ENCODE results near the gene PTPRM.

PTPRM gene

GRCh38 chr18:7646174-7646886 is 79.2 kb downstream of the PTPRM start:
- H3K27ac ChIP-seq = no peak overlapping the region
- POLR2A ChIA-PET (ENCODE audit: low non-redundant PET) = no interaction called here
- CTCF ChIA-PET = no interaction called here
- DNase-seq (ENCODE audit: low spot score) = no peak
- no peak for TF ChIP-seq CTCF (conservative IDR thresholded peaks at IDR 0.05; ENCODE audit: low read depth)

GRCh38 chr18:7647500-7647899 is 80.4 kb downstream of the PTPRM start:
- ChIA-PET CTCF (no interaction called here), POLR2A (ENCODE audit: low non-redundant PET) (no interaction called here)
- no peak overlapping the region for H3K27ac ChIP-seq
- TF ChIP-seq CTCF (conservative IDR thresholded peaks at IDR 0.05; ENCODE audit: low read depth) = no peak
- DNase-seq (ENCODE audit: low spot score) = no peak

- no peak for DNase-seq (ENCODE audit: low spot score)
- POLR2A ChIA-PET (ENCODE audit: low non-redundant PET) = no interaction called here
- CTCF ChIA-PET = interaction anchor here (0.7 kb wide), 1 partner anchor 931 kb away, joined by 3 read pairs; no protein-coding TSS in a partner anchor
- no peak for TF ChIP-seq CTCF (conservative IDR thresholded peaks at IDR 0.05; ENCODE audit: low read depth)
- no peak overlapping the region for H3K27ac ChIP-seq
Observed at GRCh38 chr18:7657050-7657449, 89.9 kb downstream of the PTPRM start.

- H3K27ac ChIP-seq = no peak overlapping the region
- no peak for TF ChIP-seq CTCF (conservative IDR thresholded peaks at IDR 0.05; ENCODE audit: low read depth)
- CTCF ChIA-PET = interaction anchor here (0.7 kb wide), 1 partner anchor 930 kb away, joined by 3 read pairs; no protein-coding TSS in a partner anchor
- POLR2A ChIA-PET (ENCODE audit: low non-redundant PET) = no interaction called here
- DNase-seq (ENCODE audit: low spot score) = no peak
Observed at GRCh38 chr18:7657937-7658336, 90.8 kb downstream of the PTPRM start.

- no peak overlapping the region for H3K27ac ChIP-seq
- ChIA-PET POLR2A (ENCODE audit: low non-redundant PET) (no interaction called here), CTCF (no interaction called here)
- TF ChIP-seq CTCF (conservative IDR thresholded peaks at IDR 0.05; ENCODE audit: low read depth) = no peak
- DNase-seq (ENCODE audit: low spot score) = no peak
Observed at GRCh38 chr18:7658701-7659100, 91.6 kb downstream of the PTPRM start.

GRCh38 chr18:7661207-7661606 is 94.1 kb downstream of the PTPRM start:
- ChIA-PET CTCF (interaction anchor here (0.6 kb wide), 1 partner anchor 12 kb away, joined by 3 read pairs; no protein-coding TSS in a partner anchor), POLR2A (ENCODE audit: low non-redundant PET) (no interaction called here)
- TF ChIP-seq CTCF (conservative IDR thresholded peaks at IDR 0.05; ENCODE audit: low read depth) = no peak
- DNase-seq (ENCODE audit: low spot score) = no peak
- no peak overlapping the region for H3K27ac ChIP-seq

Measured in RWPE1 (cell line).